Endodermal cell (in vitro differentiated cells): ENCODE data around the gene MAPK9. TPM values are rescaled to one million over a fixed set of nuclear protein-coding genes. Genes with fewer than 3 reads are reported as not detected.
A peak's percentile ranks its signal among the peaks of the same experiment; 100 is the strongest.

ENCODE experiments used
- DNase-seq: peaks from one replicate; pipeline ENCODE4 v3.0.0-alpha.2; 2017
- H3K27ac ChIP-seq: 2 replicates; pipeline ENCODE4 v1.5.1; 2013; ENCODE audit warnings: mild to moderate bottlenecking, low read depth, low read length, moderate library complexity
- H3K27me3 ChIP-seq: 2 replicates; pipeline ENCODE4 v1.6.1; 2013; ENCODE audit warnings: mild to moderate bottlenecking, low read length, moderate library complexity; ENCODE audit not compliant: insufficient read depth, control insufficient read depth, poor library complexity, severe bottlenecking
- H3K36me3 ChIP-seq: 2 replicates; pipeline ENCODE4 v1.7.0; 2013; ENCODE audit warnings: mild to moderate bottlenecking, low read length, moderate library complexity; ENCODE audit not compliant: control insufficient read depth, insufficient read depth
- H3K4me1 ChIP-seq: one replicate; pipeline ENCODE4 v1.7.0; 2013; ENCODE audit warnings: low read length; ENCODE audit not compliant: control insufficient read depth, insufficient read depth
- H3K4me3 ChIP-seq: 2 replicates; pipeline ENCODE4 v1.5.1; 2013; ENCODE audit warnings: mild to moderate bottlenecking, low read length, moderate library complexity
- H3K9ac ChIP-seq: 2 replicates; pipeline ENCODE4 v1.6.1; 2013; ENCODE audit warnings: mild to moderate bottlenecking, low read length, moderate library complexity; ENCODE audit not compliant: poor library complexity, severe bottlenecking; ENCODE audit errors: extremely low read depth
- H3K9me3 ChIP-seq: 2 replicates; pipeline ENCODE4 v1.6.1; 2013; ENCODE audit warnings: mild to moderate bottlenecking, low read length, moderate library complexity; ENCODE audit not compliant: control insufficient read depth
- H3K27ac Mint-ChIP-seq: 2 replicates; pipeline ENCODE4 v1.8.0; 2020; ENCODE audit warnings: mixed read lengths
- H3K27me3 Mint-ChIP-seq: 2 replicates; pipeline ENCODE4 v1.8.0; 2021; ENCODE audit warnings: mild to moderate bottlenecking, mixed read lengths; ENCODE audit not compliant: insufficient read depth
- H3K36me3 Mint-ChIP-seq: 2 replicates; pipeline ENCODE4 v1.8.0; 2020; ENCODE audit warnings: low read depth, mixed read lengths
- H3K4me1 Mint-ChIP-seq: 2 replicates; pipeline ENCODE4 v1.8.0; 2020; ENCODE audit warnings: mixed read lengths
- H3K4me3 Mint-ChIP-seq: 2 replicates; pipeline ENCODE4 v1.8.0; 2020; ENCODE audit warnings: mild to moderate bottlenecking, moderate library complexity, mixed read lengths
- H3K9me3 Mint-ChIP-seq: 2 replicates; pipeline ENCODE4 v1.8.0; 2020; ENCODE audit warnings: mild to moderate bottlenecking, mixed read lengths
- WGBS, 2 experiments: methylation state at CpG; one replicate each; pipeline versions ENCODE4 v1.1.5 to v1.1.7; 2013; ENCODE audit warnings: missing lambda C conversion rate in 2 of 2, mixed read lengths in 1 of 2; ENCODE audit not compliant: insufficient coverage in 1 of 2, insufficient read length in 1 of 2; 5-methylcytosine and 5-hydroxymethylcytosine counted together
- total RNA-seq, 2 donors: library from RNA; stranded (reverse); fragmentation: NEBNext Ultra II Directional in 1 of 2; extraction: Animal tissue kit (Norgen Biotek cat#: 25700) in 1 of 2; gene quantifications; 2 replicates in 1 of 2; 3 replicates in 1 of 2; pipeline ENCODE4 v1.2.1, GENCODE V29; 2021
- TF ChIP-seq, protein P1 (sequence below): fragments of 200-600 bp; sonication (generic); conservative IDR thresholded peaks from 2 replicates; pipeline ENCODE4 v1.5.0; 2021; ENCODE audit warnings: antibody characterized with exemption, mild to moderate bottlenecking

The MAPK9 gene
- total RNA-seq, 2 donors from 2014 or later: 45.6 to 51.8 TPM

DNA sequence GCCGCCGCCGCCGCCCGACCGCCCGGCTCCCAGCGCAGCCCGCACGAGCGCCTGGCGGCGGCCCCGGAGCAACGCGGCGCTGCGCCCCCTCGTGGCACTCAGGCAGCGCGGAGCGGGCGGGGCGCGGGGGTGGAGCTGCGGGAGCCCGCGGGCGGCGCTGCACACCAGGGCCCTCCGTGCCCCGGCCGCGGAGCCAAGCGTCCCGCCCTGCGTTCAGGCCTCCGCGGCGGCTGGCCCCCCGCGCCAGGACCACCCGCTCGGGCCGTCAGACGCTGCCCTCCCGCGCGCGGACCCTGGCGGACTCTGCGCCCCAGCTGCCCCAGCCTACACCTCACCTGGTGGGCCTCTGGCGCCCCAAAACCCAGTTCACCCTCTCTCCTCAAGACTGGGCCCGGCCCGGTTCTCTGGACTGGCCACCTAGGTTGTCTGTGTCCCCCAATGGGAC, 82.7 kb downstream of the MAPK9 start, which contains the start of gene RASGEF1C:
RASGEF1C (minus strand) TSS at position 75 of the 445 bp plus-strand sequence. CDS start 71,159 bp downstream, outside the sequence.
- Histone ChIP-seq H3K9ac (no peak within 1 kb of the TSS), H3K4me3 (peak within 1 kb of the TSS; percentile 74), H3K27me3 (peaks cover 9% of the 10 kb centered on the region), H3K27ac (no peak within 1 kb of the TSS), H3K36me3 (no peaks in the 10 kb centered on the region), H3K9me3 (no peaks in the 10 kb centered on the region), H3K4me1 (no peaks in the 10 kb centered on the region)
- TF ChIP-seq, protein P1, sequence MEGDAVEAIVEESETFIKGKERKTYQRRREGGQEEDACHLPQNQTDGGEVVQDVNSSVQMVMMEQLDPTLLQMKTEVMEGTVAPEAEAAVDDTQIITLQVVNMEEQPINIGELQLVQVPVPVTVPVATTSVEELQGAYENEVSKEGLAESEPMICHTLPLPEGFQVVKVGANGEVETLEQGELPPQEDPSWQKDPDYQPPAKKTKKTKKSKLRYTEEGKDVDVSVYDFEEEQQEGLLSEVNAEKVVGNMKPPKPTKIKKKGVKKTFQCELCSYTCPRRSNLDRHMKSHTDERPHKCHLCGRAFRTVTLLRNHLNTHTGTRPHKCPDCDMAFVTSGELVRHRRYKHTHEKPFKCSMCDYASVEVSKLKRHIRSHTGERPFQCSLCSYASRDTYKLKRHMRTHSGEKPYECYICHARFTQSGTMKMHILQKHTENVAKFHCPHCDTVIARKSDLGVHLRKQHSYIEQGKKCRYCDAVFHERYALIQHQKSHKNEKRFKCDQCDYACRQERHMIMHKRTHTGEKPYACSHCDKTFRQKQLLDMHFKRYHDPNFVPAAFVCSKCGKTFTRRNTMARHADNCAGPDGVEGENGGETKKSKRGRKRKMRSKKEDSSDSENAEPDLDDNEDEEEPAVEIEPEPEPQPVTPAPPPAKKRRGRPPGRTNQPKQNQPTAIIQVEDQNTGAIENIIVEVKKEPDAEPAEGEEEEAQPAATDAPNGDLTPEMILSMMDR: peak; percentile 62
- Mint-ChIP-seq H3K4me3 (peak within 1 kb of the TSS; percentile 47), H3K27me3 (peaks cover 42% of the 10 kb centered on the region), H3K4me1 (peaks cover 9% of the 10 kb centered on the region), H3K36me3 (no peaks in the 10 kb centered on the region), H3K9me3 (no peaks in the 10 kb centered on the region), H3K27ac (no peak within 1 kb of the TSS)
- peak; percentile 87 for DNase-seq
- 1 to 6% methylated on average over 15 to 55 of the region's 55 CpGs for WGBS, 2 experiments

DNA sequence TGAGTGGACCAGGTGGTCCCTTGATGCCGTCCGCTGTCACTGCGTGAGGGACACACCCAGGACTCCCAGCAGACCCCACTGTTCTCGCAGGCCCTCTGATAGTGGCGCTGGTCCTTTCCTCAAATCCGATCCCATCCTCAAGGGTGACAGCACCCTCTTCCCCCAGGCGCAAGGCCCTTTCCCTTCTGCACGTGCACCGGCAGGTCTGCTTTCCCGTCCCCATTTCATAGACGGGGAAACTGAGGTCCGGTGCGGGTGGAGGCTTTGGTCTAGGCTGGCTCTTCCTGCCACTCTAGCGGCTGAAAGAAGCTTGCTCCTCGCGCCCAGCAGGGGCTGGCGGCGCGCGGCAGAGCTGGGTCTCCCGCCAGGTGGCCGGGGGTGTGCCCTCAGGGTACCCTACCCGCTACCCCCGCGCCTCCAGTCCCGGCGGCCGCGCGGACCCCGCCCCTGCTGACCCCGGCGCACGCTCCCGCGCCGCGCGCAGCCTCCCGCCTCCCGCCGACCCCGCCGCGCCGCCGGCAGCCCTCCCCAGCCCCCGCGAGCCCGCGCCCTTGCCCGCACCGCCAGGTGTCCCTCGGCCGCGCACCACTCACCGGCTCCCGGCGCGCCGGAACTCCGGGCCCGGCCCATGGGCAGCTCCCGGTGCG, 83.3 kb downstream of the MAPK9 start:
- H3K27me3 Mint-ChIP-seq: peaks cover 42% of the 10 kb centered on the region
- Histone ChIP-seq H3K27me3 (peaks cover 9% of the 10 kb centered on the region), H3K4me1 (no peaks in the 10 kb centered on the region), H3K9ac (no peak overlapping the region), H3K27ac (no peak overlapping the region), H3K36me3 (no peaks in the 10 kb centered on the region), H3K9me3 (no peaks in the 10 kb centered on the region), H3K4me3 (peak overlapping the region; percentile 74)
- no peaks in the 10 kb centered on the region for H3K36me3 Mint-ChIP-seq
- H3K4me3 Mint-ChIP-seq: peak overlapping the region; percentile 45
- WGBS, 2 experiments: 7 to 28% methylated on average over 14 to 65 of the region's 65 CpGs
- DNase-seq: peak; percentile 77
- H3K4me1 Mint-ChIP-seq: peaks cover 9% of the 10 kb centered on the region
- no peak overlapping the region for H3K27ac Mint-ChIP-seq
- TF ChIP-seq, protein P1: peak; percentile 31
- H3K9me3 Mint-ChIP-seq: no peaks in the 10 kb centered on the region

DNA sequence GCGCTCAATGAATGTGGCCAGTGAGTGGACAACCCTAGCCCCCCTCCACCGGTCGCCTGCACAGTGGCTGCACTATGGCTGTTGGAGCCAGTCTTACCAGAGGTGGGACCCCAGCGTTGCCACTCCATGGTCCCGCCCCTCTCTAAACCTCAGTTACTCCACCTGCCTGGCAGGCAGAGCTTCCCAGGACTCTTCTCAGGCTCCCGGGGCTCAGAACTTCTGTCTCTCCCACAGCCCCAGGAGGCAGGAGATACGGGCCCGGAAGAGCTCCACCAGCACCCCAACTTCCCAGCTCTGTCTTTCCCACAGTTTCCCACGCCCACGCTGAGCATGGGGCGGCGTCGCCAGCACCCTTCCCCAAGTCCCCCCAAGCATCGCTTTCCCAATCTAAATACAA, 83.8 kb downstream of the MAPK9 start:
- WGBS, 2 experiments: 83 to 88% methylated on average over 11 to 14 of the region's 14 CpGs
- Histone ChIP-seq H3K4me3 (peak overlapping the region; percentile 74), H3K27ac (no peak overlapping the region), H3K27me3 (peaks cover 9% of the 10 kb centered on the region), H3K4me1 (no peaks in the 10 kb centered on the region), H3K9me3 (no peaks in the 10 kb centered on the region), H3K36me3 (no peaks in the 10 kb centered on the region), H3K9ac (no peak overlapping the region)
- TF ChIP-seq, protein P1: no peak
- peak overlapping the region; percentile 45 for H3K4me3 Mint-ChIP-seq
- no peak overlapping the region for H3K27ac Mint-ChIP-seq
- no peaks in the 10 kb centered on the region for H3K36me3 Mint-ChIP-seq
- no peak for DNase-seq
- peaks cover 9% of the 10 kb centered on the region for H3K4me1 Mint-ChIP-seq
- no peaks in the 10 kb centered on the region for H3K9me3 Mint-ChIP-seq
- peaks cover 42% of the 10 kb centered on the region for H3K27me3 Mint-ChIP-seq
